ENCODE data around the gene GSTO1. TPM values are rescaled to one million over a fixed set of nuclear protein-coding genes. Genes with fewer than 3 reads are reported as not detected.

Gene GSTO1
- polyA plus RNA-seq, 3 donors: 131 to 581 (median 495) TPM

- Histone ChIP-seq H2AFZ (ENCODE audit: insufficient read depth, low read depth, low read length, poor library complexity, severe bottlenecking) (peak within 1 kb of the TSS; percentile 78), H3K9ac (ENCODE audit: insufficient read depth, low read length, poor library complexity, severe bottlenecking) (peak within 1 kb of the TSS; percentile 92), H3K4me1 (ENCODE audit: control insufficient read depth in 1 of 2, insufficient read depth in 2 of 2, low read length in 2 of 2) (peaks cover 14 to 22% of the 10 kb centered on the region in 2 donors), H3K27me3 (ENCODE audit: control insufficient read depth in 2 of 2, insufficient read depth in 2 of 2, low read length in 2 of 2) (no peaks in the 10 kb centered on the region), H3K27ac (ENCODE audit: low read depth in 1 of 2, low read length in 2 of 2) (peak within 1 kb of the TSS; percentile 80 to 94), H3K4me3 (replicated peaks in 1 of 3; ENCODE audit: low read depth in 2 of 3, low read length in 3 of 3) (peak within 1 kb of the TSS; percentile 72 to 84 (median 80)), H3K36me3 (replicated peaks in 1 of 2; ENCODE audit: control insufficient read depth in 1 of 2, insufficient read depth in 2 of 2, low read length in 2 of 2) (peaks cover 36 to 41% of the 10 kb centered on the region in 2 donors), H3K79me2 (ENCODE audit: insufficient read depth, low read length) (peaks cover 48% of the 10 kb centered on the region), H3K4me2 (replicated peaks; ENCODE audit: extremely low read depth, low read length, poor library complexity, severe bottlenecking) (peak within 1 kb of the TSS; percentile 83), H3K9me3 (replicated peaks in 1 of 2; ENCODE audit: control insufficient read depth in 1 of 2, insufficient read depth in 1 of 2, low read length in 2 of 2) (no peaks in the 10 kb centered on the region), H4K20me1 (ENCODE audit: insufficient read depth, low read length) (peaks cover 23% of the 10 kb centered on the region)
- peak within 1 kb of the TSS; percentile 90 to 97 (median 93) for H3K27ac Mint-ChIP-seq
- TF ChIP-seq CTCF (IDR thresholded peaks at IDR 0.05): no peak
- intact Hi-C loops (cut with micrococcal nuclease): loop anchor here in 1 of 2 donors (5.0 to 10.0 kb wide), 2 partner anchors 37 to 354 kb away; partner anchors contain the start of genes CFAP43 and STN1
- no peaks in the 10 kb centered on the region for H3K9me3 Mint-ChIP-seq
- peaks cover 23% of the 10 kb centered on the region for H3K4me1 Mint-ChIP-seq
- H3K36me3 Mint-ChIP-seq: peaks cover 33 to 38% of the 10 kb centered on the region in 2 donors
- WGBS (ENCODE audit: insufficient coverage): under 1% methylated on average over 48 of the region's 59 CpGs
- peaks cover under 1% of the 10 kb centered on the region in 3 donors for H3K27me3 Mint-ChIP-seq (ENCODE audit: low read depth in 3 of 3)
- H3K4me3 Mint-ChIP-seq: peak within 1 kb of the TSS; percentile 83 to 89
- DNase-seq: peak; percentile 97 to 99 (median 99)
Observed at GRCh38 chr10:104268713-104269645, 14.3 kb downstream of the GSTO1 start, which contains the start of gene GSTO2. Gene GSTO2 (plus strand): TSS chr10:104269184. CDS start chr10:104274916, 5,732 bp downstream.

- peaks cover 13 to 21% (median 17%) of the 10 kb centered on the region in 3 donors for H3K27me3 Mint-ChIP-seq (ENCODE audit: low read depth in 3 of 3)
- no peak overlapping the region for H3K4me2 ChIP-seq (replicated peaks; ENCODE audit: extremely low read depth, low read length, poor library complexity, severe bottlenecking)
- no peak overlapping the region for H3K27ac Mint-ChIP-seq
- H3K36me3 ChIP-seq (replicated peaks in 1 of 2; ENCODE audit: control insufficient read depth in 1 of 2, insufficient read depth in 2 of 2, low read length in 2 of 2): no peaks in the 10 kb centered on the region
- no peak overlapping the region for H2AFZ ChIP-seq (ENCODE audit: insufficient read depth, low read depth, low read length, poor library complexity, severe bottlenecking)
- H3K4me3 Mint-ChIP-seq: no peak overlapping the region
- H3K27ac ChIP-seq (ENCODE audit: low read depth in 1 of 2, low read length in 2 of 2): no peak overlapping the region
- intact Hi-C loops (cut with micrococcal nuclease): loop anchor here in 1 of 2 donors (5.0 kb wide), 1 partner anchor 41 kb away; the partner anchor contains the start of gene CFAP43
- peaks cover 0 to under 1% of the 10 kb centered on the region in 2 donors for H3K36me3 Mint-ChIP-seq
- peaks cover 4% of the 10 kb centered on the region for H3K79me2 ChIP-seq (ENCODE audit: insufficient read depth, low read length)
- H3K4me3 ChIP-seq (replicated peaks in 1 of 3; ENCODE audit: low read depth in 2 of 3, low read length in 3 of 3): no peak overlapping the region
- TF ChIP-seq CTCF (IDR thresholded peaks at IDR 0.05): no peak
- DNase-seq: no peak
- peaks cover 17% of the 10 kb centered on the region for H3K4me1 Mint-ChIP-seq
- no peaks in the 10 kb centered on the region for H4K20me1 ChIP-seq (ENCODE audit: insufficient read depth, low read length)
- no peaks in the 10 kb centered on the region for H3K9me3 Mint-ChIP-seq
- no CpG with 5 or more reads among the region's 1 CpG for WGBS (ENCODE audit: insufficient coverage)
- no peaks in the 10 kb centered on the region for H3K9me3 ChIP-seq (replicated peaks in 1 of 2; ENCODE audit: control insufficient read depth in 1 of 2, insufficient read depth in 1 of 2, low read length in 2 of 2)
- H3K9ac ChIP-seq (ENCODE audit: insufficient read depth, low read length, poor library complexity, severe bottlenecking): no peak overlapping the region
- H3K27me3 ChIP-seq (ENCODE audit: control insufficient read depth in 2 of 2, insufficient read depth in 2 of 2, low read length in 2 of 2): peaks cover 0 to 13% of the 10 kb centered on the region in 2 donors
- peaks cover 16 to 19% of the 10 kb centered on the region in 2 donors for H3K4me1 ChIP-seq (ENCODE audit: control insufficient read depth in 1 of 2, insufficient read depth in 2 of 2, low read length in 2 of 2)
Observed at GRCh38 chr10:104273286-104273685, 18.6 kb downstream of the GSTO1 start.
